C4-2B (cell line): Measurements from ENCODE around the gene ASAH2.

Experiments
- ZFX ChIP-seq: fragments of 450-650 bp; IDR thresholded peaks from 2 replicates; pipeline ENCODE4 v1.6.1; 2017
- TF ChIP-seq, protein P1 (sequence below): fragments of 450-650 bp; conservative IDR thresholded peaks from 2 replicates; pipeline ENCODE4 v1.5.1; 2017; ENCODE audit warnings: mild to moderate bottlenecking

DNA sequence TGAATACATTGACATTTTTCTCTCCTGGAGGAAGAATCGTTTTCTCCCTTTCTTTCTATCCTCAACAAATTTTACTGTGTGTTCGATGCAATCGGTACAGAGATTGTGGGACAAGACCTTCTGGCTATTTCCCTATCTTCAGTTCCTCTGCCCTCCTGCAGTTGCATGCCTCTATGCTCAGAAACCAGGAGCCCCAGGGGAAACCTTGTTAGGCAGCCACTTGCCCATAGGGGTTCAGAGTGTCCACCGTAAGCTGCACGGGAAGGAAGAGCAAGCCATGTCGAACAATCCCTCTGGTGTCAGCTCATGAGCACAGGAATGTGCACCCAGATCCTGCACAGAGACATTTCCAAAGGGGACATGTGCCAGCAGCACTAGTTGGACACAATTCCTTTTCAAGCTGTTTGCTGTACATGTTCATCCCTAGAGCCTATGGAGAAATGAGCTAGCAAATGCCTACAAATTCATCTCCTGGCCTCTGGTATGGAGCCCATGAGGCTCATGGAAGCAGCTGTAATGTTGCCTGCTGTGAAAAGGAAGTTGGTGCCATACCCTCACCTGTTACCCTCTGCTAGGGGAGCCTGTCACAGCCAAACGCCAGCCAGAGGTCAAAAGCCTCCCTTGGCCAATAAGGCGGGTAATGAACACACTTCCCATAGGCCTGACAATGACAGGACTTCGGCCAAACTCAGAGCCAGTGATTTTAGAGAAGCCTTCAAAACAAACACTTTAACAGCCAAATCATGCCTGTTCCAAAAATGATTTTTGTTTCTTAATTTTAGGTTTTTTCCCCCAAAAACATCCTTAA lies 35.9 kb upstream of the ASAH2 start:
- TF ChIP-seq, protein P1, sequence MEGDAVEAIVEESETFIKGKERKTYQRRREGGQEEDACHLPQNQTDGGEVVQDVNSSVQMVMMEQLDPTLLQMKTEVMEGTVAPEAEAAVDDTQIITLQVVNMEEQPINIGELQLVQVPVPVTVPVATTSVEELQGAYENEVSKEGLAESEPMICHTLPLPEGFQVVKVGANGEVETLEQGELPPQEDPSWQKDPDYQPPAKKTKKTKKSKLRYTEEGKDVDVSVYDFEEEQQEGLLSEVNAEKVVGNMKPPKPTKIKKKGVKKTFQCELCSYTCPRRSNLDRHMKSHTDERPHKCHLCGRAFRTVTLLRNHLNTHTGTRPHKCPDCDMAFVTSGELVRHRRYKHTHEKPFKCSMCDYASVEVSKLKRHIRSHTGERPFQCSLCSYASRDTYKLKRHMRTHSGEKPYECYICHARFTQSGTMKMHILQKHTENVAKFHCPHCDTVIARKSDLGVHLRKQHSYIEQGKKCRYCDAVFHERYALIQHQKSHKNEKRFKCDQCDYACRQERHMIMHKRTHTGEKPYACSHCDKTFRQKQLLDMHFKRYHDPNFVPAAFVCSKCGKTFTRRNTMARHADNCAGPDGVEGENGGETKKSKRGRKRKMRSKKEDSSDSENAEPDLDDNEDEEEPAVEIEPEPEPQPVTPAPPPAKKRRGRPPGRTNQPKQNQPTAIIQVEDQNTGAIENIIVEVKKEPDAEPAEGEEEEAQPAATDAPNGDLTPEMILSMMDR: no peak
- no peak for TF ChIP-seq ZFX
